ENCODE measurements around the gene CYLD.

The CYLD gene

GRCh38 chr16:50818380-50818779 lies 76.5 kb downstream of the CYLD start:
- TF ChIP-seq MAX (IDR thresholded peaks at IDR 0.05) (no peak), TEAD4 (IDR thresholded peaks at IDR 0.05) (no peak), TAF1 (IDR thresholded peaks at IDR 0.05; ENCODE audit: low read depth) (no peak), REST (IDR thresholded peaks at IDR 0.05; ENCODE audit: low read depth) (no peak), RAD21 (IDR thresholded peaks at IDR 0.05; ENCODE audit: low read depth) (no peak), TCF12 (IDR thresholded peaks at IDR 0.05; ENCODE audit: low read depth) (no peak), ZBTB7A (IDR thresholded peaks at IDR 0.05; ENCODE audit: low read depth) (no peak), NFIC (IDR thresholded peaks at IDR 0.05) (no peak), YY1 (IDR thresholded peaks at IDR 0.05; ENCODE audit: low read depth) (no peak), FOXM1 (IDR thresholded peaks at IDR 0.05; ENCODE audit: borderline replicate concordance, low read depth) (no peak), CEBPB (IDR thresholded peaks at IDR 0.05) (no peak), EP300 (IDR thresholded peaks at IDR 0.05; ENCODE audit: borderline replicate concordance) (no peak), USF1 (IDR thresholded peaks at IDR 0.05) (no peak), CREB1 (IDR thresholded peaks at IDR 0.05; ENCODE audit: low read depth) (no peak), EGR1 (IDR thresholded peaks at IDR 0.05) (no peak)

GRCh38 chr16:50819706-50820105 lies 77.8 kb downstream of the CYLD start:
- TF ChIP-seq EGR1 (IDR thresholded peaks at IDR 0.05) (no peak), FOXM1 (IDR thresholded peaks at IDR 0.05; ENCODE audit: borderline replicate concordance, low read depth) (no peak), NFIC (IDR thresholded peaks at IDR 0.05) (no peak), CEBPB (IDR thresholded peaks at IDR 0.05) (no peak), USF1 (IDR thresholded peaks at IDR 0.05) (no peak), EP300 (IDR thresholded peaks at IDR 0.05; ENCODE audit: borderline replicate concordance) (no peak), REST (IDR thresholded peaks at IDR 0.05; ENCODE audit: low read depth) (no peak), MAX (IDR thresholded peaks at IDR 0.05) (no peak), TAF1 (IDR thresholded peaks at IDR 0.05; ENCODE audit: low read depth) (no peak), YY1 (IDR thresholded peaks at IDR 0.05; ENCODE audit: low read depth) (no peak), ZBTB7A (IDR thresholded peaks at IDR 0.05; ENCODE audit: low read depth) (no peak), TEAD4 (IDR thresholded peaks at IDR 0.05) (no peak), TCF12 (IDR thresholded peaks at IDR 0.05; ENCODE audit: low read depth) (no peak), RAD21 (IDR thresholded peaks at IDR 0.05; ENCODE audit: low read depth) (no peak), CREB1 (IDR thresholded peaks at IDR 0.05; ENCODE audit: low read depth) (no peak)

GRCh38 chr16:50820225-50820624 lies 78.3 kb downstream of the CYLD start:
- TF ChIP-seq USF1 (IDR thresholded peaks at IDR 0.05) (no peak), REST (IDR thresholded peaks at IDR 0.05; ENCODE audit: low read depth) (no peak), CREB1 (IDR thresholded peaks at IDR 0.05; ENCODE audit: low read depth) (no peak), EP300 (IDR thresholded peaks at IDR 0.05; ENCODE audit: borderline replicate concordance) (no peak), EGR1 (IDR thresholded peaks at IDR 0.05) (no peak), FOXM1 (IDR thresholded peaks at IDR 0.05; ENCODE audit: borderline replicate concordance, low read depth) (no peak), MAX (IDR thresholded peaks at IDR 0.05) (no peak), YY1 (IDR thresholded peaks at IDR 0.05; ENCODE audit: low read depth) (no peak), RAD21 (IDR thresholded peaks at IDR 0.05; ENCODE audit: low read depth) (no peak), TEAD4 (IDR thresholded peaks at IDR 0.05) (no peak), CEBPB (IDR thresholded peaks at IDR 0.05) (no peak), TCF12 (IDR thresholded peaks at IDR 0.05; ENCODE audit: low read depth) (no peak), NFIC (IDR thresholded peaks at IDR 0.05) (no peak), ZBTB7A (IDR thresholded peaks at IDR 0.05; ENCODE audit: low read depth) (no peak), TAF1 (IDR thresholded peaks at IDR 0.05; ENCODE audit: low read depth) (no peak)
